ENCODE measurements around the gene SLAIN1.

The SLAIN1 gene

DNA sequence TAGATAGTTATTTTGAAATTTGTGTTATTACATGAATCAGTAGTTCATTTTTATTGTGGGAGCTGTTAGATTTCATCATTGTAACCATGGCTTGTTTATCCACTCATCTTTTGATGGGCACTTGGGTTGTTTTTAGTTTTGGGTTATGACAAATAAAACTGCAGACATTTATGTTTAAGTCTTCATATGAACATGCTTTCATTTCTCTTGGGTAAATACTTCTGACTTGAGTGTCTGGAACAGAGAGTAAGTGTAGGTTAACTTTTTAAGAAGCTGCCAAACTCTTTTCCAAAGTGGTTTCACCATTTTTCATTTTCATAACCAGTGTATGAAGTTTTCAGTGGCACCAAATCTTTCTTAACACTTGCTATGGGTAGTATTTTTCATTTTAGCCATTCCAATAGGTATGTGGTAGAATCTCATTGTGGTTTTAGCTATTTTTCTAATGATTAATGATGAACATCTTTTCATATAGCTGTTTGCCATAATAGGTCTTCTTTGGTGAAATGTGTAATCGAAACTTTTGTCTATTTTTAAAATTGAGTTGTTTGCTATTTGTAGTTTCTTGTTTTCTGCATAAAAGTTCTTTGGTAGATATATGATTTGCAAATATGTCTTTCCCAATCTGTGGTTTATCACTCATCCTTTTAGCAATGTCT is 17.9 kb downstream of the SLAIN1 start:
- no peak for DNase-seq

DNA sequence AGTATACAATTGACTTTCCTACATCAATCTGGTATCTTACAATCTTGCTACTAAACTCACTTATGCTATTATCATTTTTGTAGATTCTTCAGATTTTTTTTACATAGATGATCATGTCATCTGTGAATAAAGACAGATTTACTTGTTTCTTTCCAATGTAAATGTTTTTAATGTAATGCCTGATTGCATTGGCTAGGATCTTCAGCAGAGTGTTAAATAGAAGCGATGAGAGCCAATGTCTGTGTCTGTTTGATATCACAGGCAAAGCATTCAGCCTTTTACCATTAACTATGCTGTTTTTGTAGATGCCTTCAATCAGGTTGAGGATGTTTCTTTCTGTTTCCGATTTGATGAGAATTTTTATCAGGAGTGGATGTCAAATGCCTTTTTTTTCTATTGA is 19.2 kb downstream of the SLAIN1 start:
- no peak for DNase-seq

- DNase-seq: no peak
Observed at GRCh38 chr13:77717508-77717907, 20.0 kb downstream of the SLAIN1 start.

DNA sequence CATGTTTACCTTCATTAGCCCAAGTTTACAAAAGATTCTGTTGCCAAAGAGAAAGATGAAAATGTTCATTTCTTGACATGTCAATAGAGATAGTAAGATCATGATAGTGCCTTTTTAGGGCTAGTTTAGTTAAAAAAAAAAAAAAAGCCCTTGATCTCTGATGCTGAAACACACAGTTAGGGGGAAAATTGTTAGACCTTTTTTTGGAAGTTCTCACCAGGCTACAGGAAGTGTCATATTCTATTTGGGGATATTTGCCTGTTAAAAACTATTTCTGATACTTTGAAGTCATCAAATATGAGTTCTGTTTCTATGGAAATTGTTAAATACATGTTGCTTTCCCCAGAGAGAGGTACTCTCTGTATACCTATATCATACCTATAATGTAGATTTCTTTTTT is 21.6 kb downstream of the SLAIN1 start:
- DNase-seq: no peak

- no peak for DNase-seq
Observed at GRCh38 chr13:77720988-77721387, 23.5 kb downstream of the SLAIN1 start.

- no peak for DNase-seq
Observed at GRCh38 chr13:77724092-77724491, 26.6 kb downstream of the SLAIN1 start.

DNA sequence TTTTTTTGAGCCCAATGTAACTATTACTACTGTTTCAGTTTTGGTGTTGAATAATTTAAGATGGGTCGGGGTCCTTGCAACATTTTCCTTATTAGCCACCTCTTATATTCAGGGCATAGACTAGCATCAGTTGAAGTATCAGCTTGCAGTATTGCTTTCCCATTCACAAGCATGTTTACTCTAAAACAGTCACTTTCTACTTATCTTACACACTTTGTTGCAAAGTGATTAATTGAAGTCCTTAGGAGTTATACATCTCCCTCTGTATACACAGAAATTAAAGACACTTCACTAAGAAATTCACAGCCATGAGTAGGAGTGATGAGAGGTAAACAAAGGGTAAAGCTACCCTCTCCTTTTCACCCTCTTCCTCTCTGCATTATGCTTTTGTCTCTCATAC is 27.6 kb downstream of the SLAIN1 start:
- no peak for DNase-seq

- peak; percentile 95 for DNase-seq
Observed at GRCh38 chr13:77728265-77729125, 31.0 kb downstream of the SLAIN1 start.

GRCh38 chr13:77729502-77730221 is 32.2 kb downstream of the SLAIN1 start:
- DNase-seq: no peak

- DNase-seq: no peak
Observed at GRCh38 chr13:77730572-77730971, 33.1 kb downstream of the SLAIN1 start.

DNA sequence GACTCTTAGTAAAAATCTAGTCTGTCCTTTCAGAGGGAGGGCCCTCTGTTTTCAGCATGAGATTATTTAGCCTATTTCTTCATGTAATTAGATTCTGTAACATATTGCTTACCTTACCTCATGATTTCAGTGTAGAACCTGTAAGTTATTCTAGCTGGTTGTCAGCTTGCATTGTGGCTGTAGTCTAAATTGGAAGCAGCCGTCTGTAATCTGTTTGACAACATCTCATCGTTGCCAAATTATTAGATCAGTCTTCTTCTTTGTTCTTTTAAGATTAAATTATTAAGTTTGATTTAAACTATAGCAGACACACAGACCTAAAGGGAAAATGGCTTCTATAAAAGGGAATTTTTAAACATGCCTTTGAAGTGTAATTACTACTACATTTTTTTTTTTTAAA is 34.8 kb downstream of the SLAIN1 start:
- DNase-seq: no peak

DNA sequence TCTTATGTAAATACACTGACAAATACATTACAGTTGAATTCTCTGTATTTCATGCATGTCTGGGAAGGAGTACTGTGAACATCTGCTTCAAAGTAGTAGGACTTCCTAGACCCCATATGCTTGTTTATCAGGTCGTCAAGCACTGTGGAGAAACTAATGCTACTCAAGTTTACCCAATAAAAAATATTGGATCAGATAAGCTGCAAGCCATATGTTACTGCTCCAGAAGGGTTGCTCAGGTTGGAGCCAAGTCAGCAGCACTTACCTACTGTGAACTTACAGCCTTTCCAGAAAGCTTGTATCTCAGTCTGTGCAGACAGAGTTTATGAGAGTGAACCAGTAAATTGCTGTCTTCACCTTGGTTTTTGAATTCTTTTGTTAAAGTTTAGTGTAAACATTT is 36.2 kb downstream of the SLAIN1 start:
- peak; percentile 97 for DNase-seq

- peak; percentile 34 for DNase-seq
Observed at GRCh38 chr13:77737583-77738200, 40.2 kb downstream of the SLAIN1 start.

- DNase-seq: no peak
Observed at GRCh38 chr13:77740097-77740735, 42.7 kb downstream of the SLAIN1 start.

DNA sequence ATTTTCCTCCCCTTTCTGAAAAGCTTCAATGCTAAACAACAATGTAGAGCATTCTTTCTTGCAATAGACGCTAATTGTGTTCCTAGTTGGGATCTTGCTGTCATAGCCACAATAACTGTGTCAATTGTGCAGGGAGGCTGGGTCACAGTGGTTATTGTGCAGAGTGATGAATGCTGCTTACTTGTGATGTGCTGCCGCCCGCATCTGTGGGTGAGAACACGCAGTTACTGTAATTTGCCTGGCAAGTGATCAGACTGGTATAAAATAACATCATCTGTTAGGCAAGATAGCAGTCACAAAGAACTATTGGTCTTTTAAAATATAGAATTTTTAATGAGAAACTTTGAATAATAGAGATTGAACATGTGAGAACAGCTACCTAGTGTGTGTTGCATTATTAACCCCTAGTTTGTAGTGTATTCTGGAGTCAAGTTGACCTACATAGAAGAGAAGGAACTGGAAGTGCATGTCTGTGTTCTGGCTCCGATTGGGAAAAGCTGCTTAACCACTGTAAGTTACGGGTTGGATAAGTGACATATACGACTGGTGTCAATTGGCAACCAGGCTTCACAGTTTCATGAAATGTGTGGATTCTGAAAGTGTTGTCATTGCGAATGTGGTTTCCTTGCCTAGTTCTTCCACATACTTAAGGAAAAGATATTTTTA is 43.6 kb downstream of the SLAIN1 start:
- no peak for DNase-seq

DNA sequence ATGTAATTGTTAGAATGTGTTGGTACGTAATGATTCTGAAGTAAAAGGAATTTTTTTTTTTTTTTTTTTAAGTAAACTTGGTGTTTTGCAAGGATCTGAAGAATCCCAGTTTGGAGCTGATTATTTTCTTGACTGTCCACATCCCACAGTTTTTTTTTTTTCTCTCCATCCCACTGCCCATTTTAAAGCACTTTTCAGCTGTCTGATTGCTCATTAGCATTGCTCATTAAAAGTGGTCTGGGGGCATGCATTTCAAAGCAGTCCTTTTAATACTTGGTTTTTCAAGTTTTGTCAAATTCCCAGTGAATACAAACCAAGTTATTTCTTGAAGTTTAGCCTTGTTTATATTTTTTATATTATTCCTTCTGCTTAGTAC is 44.1 kb downstream of the SLAIN1 start:
- no peak for DNase-seq

DNA sequence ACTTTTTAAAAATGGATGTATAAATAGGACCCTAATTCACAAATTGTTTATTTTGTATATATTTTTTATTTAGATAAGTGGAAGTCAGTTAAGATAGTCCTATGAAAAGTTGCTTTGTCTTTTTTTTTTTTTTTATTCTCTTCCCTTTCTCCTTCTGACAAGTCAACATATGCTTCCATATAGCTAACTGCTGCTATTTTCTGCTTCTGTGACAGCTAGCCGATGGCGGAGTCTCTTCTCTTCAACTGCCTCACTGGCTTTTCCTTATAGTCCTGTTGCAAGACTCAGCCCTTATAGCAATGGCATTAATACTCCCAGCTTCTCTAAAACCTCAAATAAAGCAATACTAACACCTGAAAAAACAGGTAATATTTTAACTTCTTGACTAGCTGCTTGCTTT is 45.3 kb downstream of the SLAIN1 start:
- no peak for DNase-seq

DNA sequence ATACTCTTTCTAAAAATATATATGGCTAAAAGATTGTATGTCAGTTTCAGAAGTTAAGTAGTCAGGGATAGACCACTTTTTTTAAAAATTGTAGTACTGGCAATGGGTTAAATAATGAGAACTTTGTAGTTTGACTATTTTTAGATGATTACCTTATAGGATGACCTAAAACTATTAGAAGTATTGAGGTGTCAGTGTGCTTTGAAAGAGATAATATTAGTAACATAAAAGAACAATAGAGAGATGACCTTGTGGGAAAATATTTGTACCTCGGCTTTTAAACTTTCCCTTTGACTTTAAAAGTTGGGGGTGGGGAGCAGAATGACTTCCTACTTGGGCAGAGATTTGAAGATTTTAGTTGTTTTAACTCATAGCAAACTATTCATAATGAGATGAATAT is 48.3 kb downstream of the SLAIN1 start:
- no peak for DNase-seq

DNA sequence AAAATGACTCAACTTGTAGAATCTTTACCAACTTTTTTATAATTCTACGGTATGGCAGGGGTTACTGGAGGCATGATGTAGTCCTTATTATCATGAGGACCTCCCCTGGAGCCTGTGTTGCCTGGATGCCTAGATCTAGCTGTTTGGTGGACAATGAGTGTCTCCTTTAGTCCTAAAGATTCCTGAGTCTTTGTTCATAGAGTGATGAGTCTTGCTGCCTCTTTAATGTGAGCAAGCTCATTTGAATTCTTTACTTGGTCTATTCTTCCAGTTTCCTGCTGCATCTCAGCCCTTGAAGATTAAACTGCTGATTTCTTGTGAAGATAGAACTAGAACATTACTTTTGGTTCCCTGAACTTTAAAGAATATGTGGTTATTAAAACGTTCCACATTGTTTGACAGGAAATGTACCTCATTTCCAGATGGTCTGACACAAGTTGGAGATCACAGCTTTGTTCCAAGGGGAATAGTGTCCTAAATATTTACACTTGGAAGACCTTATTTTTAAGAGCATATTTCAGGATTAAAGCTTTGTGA is 51.9 kb downstream of the SLAIN1 start:
- no peak for DNase-seq

DNA sequence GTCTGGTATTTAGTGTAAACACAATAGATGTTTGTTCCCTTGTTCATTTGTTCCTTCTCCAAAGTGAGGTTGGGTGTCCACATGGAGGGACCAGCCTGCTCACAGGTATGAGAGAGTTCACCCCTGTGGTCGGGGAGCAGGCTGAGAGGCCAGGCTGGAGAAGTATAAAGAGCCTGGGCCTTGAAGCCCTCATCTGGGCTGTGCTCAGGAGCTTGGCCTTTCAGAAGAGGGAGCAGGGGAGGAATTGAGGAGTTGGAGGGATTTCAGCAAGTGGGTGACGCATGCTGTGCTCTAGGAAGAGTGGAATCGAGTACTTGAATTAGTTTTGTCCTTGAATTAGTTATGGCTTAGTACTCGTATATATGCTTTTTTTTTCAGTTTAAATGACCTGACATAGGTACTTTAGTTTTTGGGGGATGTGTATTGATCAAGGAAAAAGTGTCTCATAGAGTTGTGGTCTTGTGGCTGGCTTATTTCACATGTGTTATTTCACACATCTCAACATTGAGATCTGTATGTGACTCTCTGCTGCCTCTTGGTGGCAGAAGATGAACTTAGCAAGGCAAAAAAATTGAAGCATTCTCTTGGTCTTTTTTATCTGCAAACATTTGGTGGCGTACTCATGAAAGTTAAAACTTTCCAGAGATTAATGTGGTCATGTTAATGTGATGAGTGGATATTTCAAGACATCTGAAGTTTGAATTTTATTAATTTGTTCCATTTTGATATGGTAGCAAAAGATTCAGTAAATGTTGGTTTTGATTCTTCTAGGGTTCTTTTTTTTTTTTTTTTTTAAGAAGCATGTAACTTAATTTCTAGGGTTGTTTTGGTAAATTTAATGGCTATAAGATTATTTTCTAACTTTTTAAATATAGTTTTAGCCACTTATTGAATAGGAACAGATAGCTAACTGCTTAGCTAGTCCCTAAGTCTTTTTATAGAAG is 54.3 kb downstream of the SLAIN1 start:
- peak; percentile 20 for DNase-seq
